Measurements from ENCODE around the gene CCR9. TPM values are rescaled to one million over a fixed set of nuclear protein-coding genes. Genes with fewer than 3 reads are reported as not detected.

The CCR9 gene
- total RNA-seq, 1 experiment from 2014 or later = not detected

- in situ Hi-C loops (cut with HindIII; ENCODE audit: low sequenced_read_pairs) = no loop called here
- peak; percentile 18 for DNase-seq (ENCODE audit: low spot score)
These were observed 42.8 kb downstream of the CCR9 start for GRCh38 chr3:45929042-45929679.

DNA sequence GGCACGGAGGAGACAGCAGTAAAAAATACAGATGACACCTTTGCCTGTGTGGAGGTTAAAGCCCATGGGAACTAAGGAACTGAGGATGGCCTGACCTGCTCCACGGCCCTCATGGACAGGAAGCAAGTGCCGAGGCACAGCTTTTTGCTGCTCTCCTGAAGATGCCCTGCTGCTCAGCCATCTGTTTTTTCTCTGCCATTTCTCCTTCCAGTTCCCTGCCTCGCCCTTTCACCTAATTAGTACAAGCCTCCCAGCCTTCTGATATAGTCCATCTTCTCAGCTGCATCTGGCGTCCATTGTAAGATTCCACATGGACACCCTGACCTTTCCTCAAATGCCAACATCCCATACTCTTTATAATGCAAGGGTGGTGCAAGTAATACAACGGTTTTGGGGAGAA is 45.2 kb downstream of the CCR9 start:
- in situ Hi-C loops (cut with HindIII; ENCODE audit: low sequenced_read_pairs) = no loop called here
- peak; percentile 93 for DNase-seq (ENCODE audit: low spot score)

- DNase-seq (ENCODE audit: low spot score) = no peak
- in situ Hi-C loops (cut with HindIII; ENCODE audit: low sequenced_read_pairs) = no loop called here
These were observed 45.8 kb downstream of the CCR9 start for GRCh38 chr3:45932112-45932511.

DNA sequence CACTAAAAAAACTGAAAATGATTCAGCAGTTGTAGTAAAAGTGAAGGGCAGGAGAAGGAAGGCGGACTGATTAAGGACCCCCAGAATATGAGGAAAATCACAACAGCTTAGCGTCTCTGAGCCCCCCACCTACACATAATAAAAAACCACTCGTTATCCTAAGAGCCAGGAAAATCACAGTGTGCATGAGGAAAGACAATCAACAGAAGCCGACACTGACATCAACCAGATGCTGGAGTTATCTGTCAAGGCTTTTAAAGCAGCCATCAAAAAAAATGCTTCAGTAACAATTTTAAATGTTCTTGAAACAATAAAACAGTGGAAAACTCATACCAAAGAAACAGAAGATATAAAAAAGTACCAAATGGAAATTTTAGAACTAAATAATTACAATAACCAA is 47.2 kb downstream of the CCR9 start:
- in situ Hi-C loops (cut with HindIII; ENCODE audit: low sequenced_read_pairs) = no loop called here
- no peak for DNase-seq (ENCODE audit: low spot score)

DNA sequence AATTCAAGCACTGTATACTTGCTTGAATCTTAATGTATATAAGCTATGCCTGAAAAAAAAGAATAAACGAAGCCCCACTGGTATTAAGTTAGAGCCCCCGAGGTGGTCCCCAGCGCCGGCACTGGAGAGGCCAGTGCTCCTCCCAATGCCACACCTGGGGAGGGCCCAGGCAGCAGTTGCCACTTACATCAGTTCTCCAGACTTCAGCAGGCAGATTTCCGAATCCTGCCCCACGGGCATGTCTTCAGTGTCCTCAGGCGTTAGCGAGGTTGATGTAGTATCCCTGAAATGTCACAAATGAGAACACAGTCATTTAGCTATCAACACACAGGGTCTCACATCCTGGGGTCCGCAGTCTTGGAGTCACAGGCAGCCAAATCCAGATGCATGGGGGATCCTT is 49.9 kb downstream of the CCR9 start:
- no peak for DNase-seq (ENCODE audit: low spot score)
- in situ Hi-C loops (cut with HindIII; ENCODE audit: low sequenced_read_pairs) = no loop called here

- DNase-seq (ENCODE audit: low spot score) = no peak
- in situ Hi-C loops (cut with HindIII; ENCODE audit: low sequenced_read_pairs) = no loop called here
These were observed 51.1 kb downstream of the CCR9 start for GRCh38 chr3:45937206-45938042.

GRCh38 chr3:45938043-45938435 is 51.7 kb downstream of the CCR9 start:
- in situ Hi-C loops (cut with HindIII; ENCODE audit: low sequenced_read_pairs) = no loop called here

DNA sequence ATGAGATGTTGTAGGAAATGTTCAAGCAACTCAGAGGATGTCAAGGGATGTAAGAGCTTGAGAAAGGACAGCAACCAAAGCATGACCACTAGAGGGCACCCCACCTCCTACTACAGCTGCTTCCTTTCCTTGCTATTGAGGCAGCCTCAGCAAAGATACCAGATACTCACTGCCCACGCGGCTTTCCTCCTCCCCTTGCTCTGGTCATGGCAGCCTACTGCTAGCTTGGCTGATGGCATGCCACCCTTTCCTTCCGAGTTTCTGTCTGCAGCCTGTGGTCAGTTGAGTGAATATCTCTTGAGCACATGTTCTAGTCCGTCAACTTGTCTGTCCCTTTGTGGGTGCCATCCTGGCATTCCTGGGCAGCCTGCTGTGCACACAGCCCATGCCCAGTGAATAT is 52.5 kb downstream of the CCR9 start:
- DNase-seq (ENCODE audit: low spot score) = peak; percentile 94
- in situ Hi-C loops (cut with HindIII; ENCODE audit: low sequenced_read_pairs) = no loop called here

More at GRCh38 chr3:45938043-45938435, 51.7 kb downstream of the CCR9 start:
- no peak for DNase-seq (ENCODE audit: low spot score)

DNA sequence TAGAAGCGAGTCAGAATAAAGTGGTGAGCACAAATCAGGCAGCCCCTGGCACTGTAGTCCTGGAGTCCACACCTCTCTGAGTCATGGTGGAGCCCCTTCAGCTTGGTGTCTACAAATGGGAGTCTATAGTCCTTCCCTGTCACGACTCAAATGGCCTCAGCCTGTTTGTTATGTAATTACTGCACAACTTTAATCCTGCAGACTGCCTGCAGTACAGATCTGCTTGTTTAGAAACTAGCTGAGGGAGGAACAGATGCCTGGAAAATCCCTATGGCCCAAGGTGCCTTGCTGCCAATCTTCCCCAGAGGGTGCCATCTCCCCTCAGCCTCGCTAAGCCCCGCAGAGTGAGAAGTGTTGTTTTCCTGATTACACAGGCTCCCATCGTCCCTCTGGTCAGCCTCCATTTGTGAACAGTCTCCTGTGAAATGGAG is 53.0 kb downstream of the CCR9 start:
- in situ Hi-C loops (cut with HindIII; ENCODE audit: low sequenced_read_pairs) = no loop called here
- peak; percentile 60 for DNase-seq (ENCODE audit: low spot score)

DNA sequence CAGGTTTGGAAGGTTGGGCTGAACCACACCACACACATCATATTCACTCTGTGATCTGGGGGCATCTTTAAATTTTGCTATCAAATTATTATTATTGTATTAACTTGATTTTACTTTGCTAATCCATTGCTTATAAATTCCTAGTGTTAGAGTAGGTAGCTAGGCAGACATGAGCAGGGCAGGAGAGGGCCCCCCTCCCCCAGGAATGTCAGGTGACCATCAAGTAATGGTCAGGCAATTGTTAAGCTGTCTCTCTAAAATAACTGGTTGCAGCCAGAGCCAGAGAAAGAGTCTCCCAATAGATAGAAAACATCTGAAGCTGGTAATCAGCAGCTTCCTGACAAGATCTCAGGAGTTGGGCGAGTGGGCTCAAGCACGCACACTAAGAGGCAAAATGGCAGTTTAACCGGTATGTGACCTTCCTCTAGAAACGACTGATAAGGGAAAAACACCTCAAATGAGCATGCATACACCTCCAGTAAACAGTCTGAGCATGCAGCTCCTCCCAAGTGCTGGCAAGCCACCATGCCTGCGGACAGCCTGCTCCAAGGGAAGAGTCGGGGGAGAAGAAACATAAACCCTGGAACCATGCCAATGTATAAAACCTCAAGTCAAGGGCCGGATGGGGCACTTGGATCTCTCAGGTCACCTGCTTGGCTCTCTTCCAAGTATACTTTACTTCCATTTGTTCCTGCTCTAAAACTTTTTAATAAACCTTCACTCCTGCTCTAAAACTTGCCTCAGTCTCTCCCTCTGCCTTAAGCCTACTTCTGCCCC is 53.8 kb downstream of the CCR9 start:
- in situ Hi-C loops (cut with HindIII; ENCODE audit: low sequenced_read_pairs) = no loop called here
- no peak for DNase-seq (ENCODE audit: low spot score)

- in situ Hi-C loops (cut with HindIII; ENCODE audit: low sequenced_read_pairs) = no loop called here
- DNase-seq (ENCODE audit: low spot score) = no peak
These were observed 54.5 kb downstream of the CCR9 start for GRCh38 chr3:45940781-45941365.

DNA sequence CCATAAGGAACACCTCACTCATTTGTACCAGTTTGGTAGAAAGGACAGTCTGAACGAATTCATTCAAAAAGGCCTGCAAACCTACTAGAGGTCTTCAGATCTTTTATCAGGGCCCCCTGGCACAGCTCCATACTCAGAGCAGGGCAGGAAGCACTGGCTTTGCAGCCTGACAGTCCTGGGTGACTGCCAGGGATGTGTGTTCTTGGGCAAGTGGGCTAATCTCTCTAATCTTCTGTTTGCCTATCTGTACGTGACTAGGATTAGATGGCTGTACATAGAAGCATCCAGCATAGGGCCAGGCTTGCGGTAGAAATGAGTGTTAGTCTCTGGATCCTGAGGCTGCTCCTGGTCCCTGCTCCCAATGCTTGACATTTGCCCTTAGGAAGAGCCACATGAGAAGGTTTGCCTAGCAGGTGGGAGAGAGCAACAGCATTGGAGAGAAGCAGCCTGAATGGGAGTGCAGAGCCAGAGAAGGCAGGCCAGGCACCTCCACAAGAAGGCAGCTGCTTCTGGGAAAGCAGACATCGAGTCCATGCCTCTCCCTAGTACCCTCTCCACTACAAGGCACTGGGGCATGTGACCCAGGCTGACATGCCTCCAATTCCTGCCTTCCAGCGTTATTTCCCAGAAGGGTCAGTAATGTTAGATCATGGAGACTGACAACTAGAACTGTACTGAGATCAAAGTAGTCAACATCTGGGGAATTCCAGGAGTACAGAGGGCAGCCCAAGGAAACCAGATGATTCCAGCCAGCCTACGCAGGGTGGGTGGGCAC is 55.9 kb downstream of the CCR9 start:
- no peak for DNase-seq (ENCODE audit: low spot score)
- in situ Hi-C loops (cut with HindIII; ENCODE audit: low sequenced_read_pairs) = no loop called here

- in situ Hi-C loops (cut with HindIII; ENCODE audit: low sequenced_read_pairs) = no loop called here
- DNase-seq (ENCODE audit: low spot score) = no peak
These were observed 57.0 kb downstream of the CCR9 start, which contains the start of gene CXCR6 for GRCh38 chr3:45943207-45943846. CXCR6 (plus strand) TSS chr3:45943464; CDS start chr3:45946482, 3,018 bp downstream.

DNA sequence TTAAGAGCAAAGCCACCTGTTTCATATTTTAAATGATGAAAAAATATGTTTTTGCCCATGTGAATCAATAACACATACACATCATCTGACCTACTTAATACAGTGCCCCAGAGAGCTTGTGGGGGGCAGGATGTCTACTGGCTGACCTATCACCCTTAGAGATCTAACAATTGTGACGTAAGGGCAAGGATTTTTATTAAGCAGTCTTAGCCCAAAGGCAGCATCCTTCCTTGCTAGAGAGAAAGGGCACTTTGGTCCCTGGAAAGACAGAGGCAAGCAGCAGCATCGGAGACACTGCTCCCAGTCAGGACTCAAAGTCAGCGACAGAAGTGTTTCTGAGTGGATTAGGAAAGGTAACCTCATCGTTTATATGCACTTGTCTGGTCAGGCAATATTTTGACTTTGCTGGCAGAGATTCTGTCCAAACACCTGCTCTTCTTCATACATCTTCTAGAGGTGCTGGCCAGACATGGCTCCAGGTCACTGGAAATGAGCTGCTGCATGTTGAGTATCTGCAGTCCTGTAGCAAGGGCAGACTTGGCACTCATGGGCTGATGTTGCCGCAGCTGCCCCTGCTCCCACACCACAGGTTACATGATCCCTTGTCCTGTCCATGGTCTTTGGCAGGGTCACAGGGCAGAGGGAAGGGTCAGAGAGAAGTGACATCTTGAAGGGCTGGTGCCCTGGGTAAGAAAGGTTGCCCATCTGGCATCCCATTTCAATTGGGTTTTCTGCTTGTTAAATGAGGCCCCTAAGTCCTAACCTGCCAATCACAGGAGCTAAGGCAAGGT is 58.7 kb downstream of the CCR9 start:
- in situ Hi-C loops (cut with HindIII; ENCODE audit: low sequenced_read_pairs) = no loop called here
- no peak for DNase-seq (ENCODE audit: low spot score)

- DNase-seq (ENCODE audit: low spot score) = no peak
- in situ Hi-C loops (cut with HindIII; ENCODE audit: low sequenced_read_pairs) = no loop called here
These were observed 60.0 kb downstream of the CCR9 start for GRCh38 chr3:45946307-45946706.

- DNase-seq (ENCODE audit: low spot score) = no peak
- in situ Hi-C loops (cut with HindIII; ENCODE audit: low sequenced_read_pairs) = no loop called here
These were observed 60.5 kb downstream of the CCR9 start for GRCh38 chr3:45946875-45947274.

DNA sequence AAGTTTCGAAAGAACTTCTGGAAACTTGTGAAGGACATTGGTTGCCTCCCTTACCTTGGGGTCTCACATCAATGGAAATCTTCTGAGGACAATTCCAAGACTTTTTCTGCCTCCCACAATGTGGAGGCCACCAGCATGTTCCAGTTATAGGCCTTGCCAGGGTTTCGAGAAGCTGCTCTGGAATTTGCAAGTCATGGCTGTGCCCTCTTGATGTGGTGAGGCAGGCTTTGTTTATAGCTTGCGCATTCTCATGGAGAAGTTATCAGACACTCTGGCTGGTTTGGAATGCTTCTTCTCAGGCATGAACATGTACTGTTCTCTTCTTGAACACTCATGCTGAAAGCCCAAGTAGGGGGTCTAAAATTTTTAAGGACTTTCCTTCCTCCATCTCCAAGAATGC is 61.0 kb downstream of the CCR9 start:
- DNase-seq (ENCODE audit: low spot score) = no peak
- in situ Hi-C loops (cut with HindIII; ENCODE audit: low sequenced_read_pairs) = no loop called here
